GM18858 (cell line): ENCODE data around the gene KRT7.

Experiments
- ATAC-seq: cut with Tn5 transposase; IDR thresholded peaks from one replicate; pipeline ENCODE4 v1.9.1; 2021; ENCODE audit not compliant: unreplicated experiment

Gene KRT7

GRCh38 chr12:52296572-52297215, 63.7 kb downstream of the KRT7 start:
- ATAC-seq, result no peak
